ENCODE results near the gene YBEY. TPM values are rescaled to one million over a fixed set of nuclear protein-coding genes. Genes with fewer than 3 reads are reported as not detected.
A peak's percentile ranks its signal among the peaks of the same experiment; 100 is the strongest.

YBEY gene
- total and polyA plus RNA-seq, 4 donors = 7.6 to 32.1 (median 15.1) TPM

- peak; percentile 39 to 62 (median 57) for DNase-seq
- Histone ChIP-seq H3K27me3 (ENCODE audit: control insufficient read depth in 3 of 3, insufficient read depth in 3 of 3, low read length in 2 of 3) (no peaks in the 10 kb centered on the region), H3K9me3 (ENCODE audit: control insufficient read depth in 4 of 4, insufficient read depth in 3 of 4, low read length in 3 of 4) (no peaks in the 10 kb centered on the region), H3K36me3 (ENCODE audit: control insufficient read depth in 4 of 4, insufficient read depth in 4 of 4, low read length in 4 of 4) (peaks cover 0 to 15% (median 6%) of the 10 kb centered on the region in 4 donors), H3K27ac (ENCODE audit: low read depth in 1 of 2, low read length in 1 of 2) (peak overlapping the region; percentile 14 to 37), H3K9ac (ENCODE audit: insufficient read depth in 1 of 2, low read length in 2 of 2) (peak overlapping the region in 1 of 2 donors; percentile 12), H3K4me3 (peak overlapping the region; percentile 11), H3K4me1 (ENCODE audit: control insufficient read depth in 5 of 5, insufficient read depth in 5 of 5, low read length in 5 of 5) (peaks cover 0 to 16% (median 2%) of the 10 kb centered on the region in 5 donors)
- peak; percentile 21 for ATAC-seq (ENCODE audit: insufficient read depth, low FRiP score)
- 3% methylated on average over 75 to 84 of the region's 84 CpGs for WGBS, 2 donors
- TF ChIP-seq, protein P1, sequence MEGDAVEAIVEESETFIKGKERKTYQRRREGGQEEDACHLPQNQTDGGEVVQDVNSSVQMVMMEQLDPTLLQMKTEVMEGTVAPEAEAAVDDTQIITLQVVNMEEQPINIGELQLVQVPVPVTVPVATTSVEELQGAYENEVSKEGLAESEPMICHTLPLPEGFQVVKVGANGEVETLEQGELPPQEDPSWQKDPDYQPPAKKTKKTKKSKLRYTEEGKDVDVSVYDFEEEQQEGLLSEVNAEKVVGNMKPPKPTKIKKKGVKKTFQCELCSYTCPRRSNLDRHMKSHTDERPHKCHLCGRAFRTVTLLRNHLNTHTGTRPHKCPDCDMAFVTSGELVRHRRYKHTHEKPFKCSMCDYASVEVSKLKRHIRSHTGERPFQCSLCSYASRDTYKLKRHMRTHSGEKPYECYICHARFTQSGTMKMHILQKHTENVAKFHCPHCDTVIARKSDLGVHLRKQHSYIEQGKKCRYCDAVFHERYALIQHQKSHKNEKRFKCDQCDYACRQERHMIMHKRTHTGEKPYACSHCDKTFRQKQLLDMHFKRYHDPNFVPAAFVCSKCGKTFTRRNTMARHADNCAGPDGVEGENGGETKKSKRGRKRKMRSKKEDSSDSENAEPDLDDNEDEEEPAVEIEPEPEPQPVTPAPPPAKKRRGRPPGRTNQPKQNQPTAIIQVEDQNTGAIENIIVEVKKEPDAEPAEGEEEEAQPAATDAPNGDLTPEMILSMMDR (IDR thresholded peaks at IDR 0.05; ENCODE audit: control extremely low read depth, extremely low read depth) = no peak
Observed at GRCh38 chr21:46297338-46298271, 11.5 kb downstream of the YBEY start.

- no peaks in the 10 kb centered on the region for H3K9me3 ChIP-seq (ENCODE audit: control insufficient read depth in 4 of 4, insufficient read depth in 3 of 4, low read length in 3 of 4)
- DNase-seq (no peak), ATAC-seq (ENCODE audit: insufficient read depth, low FRiP score) (no peak)
- no peak overlapping the region for H3K4me3 ChIP-seq
- H3K9ac ChIP-seq (ENCODE audit: insufficient read depth in 1 of 2, low read length in 2 of 2) = no peak overlapping the region
- peaks cover 0 to 16% (median 2%) of the 10 kb centered on the region in 5 donors for H3K4me1 ChIP-seq (ENCODE audit: control insufficient read depth in 5 of 5, insufficient read depth in 5 of 5, low read length in 5 of 5)
- TF ChIP-seq, protein P1 (IDR thresholded peaks at IDR 0.05; ENCODE audit: control extremely low read depth, extremely low read depth) = no peak
- H3K27ac ChIP-seq (ENCODE audit: low read depth in 1 of 2, low read length in 1 of 2) = no peak overlapping the region
- H3K36me3 ChIP-seq (ENCODE audit: control insufficient read depth in 4 of 4, insufficient read depth in 4 of 4, low read length in 4 of 4) = peaks cover 0 to 15% (median 6%) of the 10 kb centered on the region in 4 donors
- WGBS, 2 donors = 85 to 93% methylated on average over 9 of the region's 9 CpGs
- no peaks in the 10 kb centered on the region for H3K27me3 ChIP-seq (ENCODE audit: control insufficient read depth in 3 of 3, insufficient read depth in 3 of 3, low read length in 2 of 3)
Observed at GRCh38 chr21:46299167-46299566, 13.0 kb downstream of the YBEY start.

- no peak for DNase-seq
Observed at GRCh38 chr21:46301759-46302158, 15.6 kb downstream of the YBEY start.

More at GRCh38 chr21:46301759-46302158, 15.6 kb downstream of the YBEY start:
- Histone ChIP-seq H3K36me3 (ENCODE audit: control insufficient read depth in 4 of 4, insufficient read depth in 4 of 4, low read length in 4 of 4) (peaks cover 0 to 23% (median 9%) of the 10 kb centered on the region in 4 donors), H3K9me3 (ENCODE audit: control insufficient read depth in 4 of 4, insufficient read depth in 3 of 4, low read length in 3 of 4) (no peaks in the 10 kb centered on the region), H3K4me1 (ENCODE audit: control insufficient read depth in 5 of 5, insufficient read depth in 5 of 5, low read length in 5 of 5) (peaks cover 0 to 10% (median 0%) of the 10 kb centered on the region in 5 donors), H3K9ac (ENCODE audit: insufficient read depth in 1 of 2, low read length in 2 of 2) (no peak overlapping the region), H3K27me3 (ENCODE audit: control insufficient read depth in 3 of 3, insufficient read depth in 3 of 3, low read length in 2 of 3) (no peaks in the 10 kb centered on the region), H3K4me3 (no peak overlapping the region), H3K27ac (ENCODE audit: low read depth in 1 of 2, low read length in 1 of 2) (no peak overlapping the region)
- TF ChIP-seq, protein P1 (IDR thresholded peaks at IDR 0.05; ENCODE audit: control extremely low read depth, extremely low read depth) = no peak
- no peak for ATAC-seq (ENCODE audit: insufficient read depth, low FRiP score)
- 96% methylated on average over 14 of the region's 14 CpGs for WGBS, 2 donors

Data from lung (tissue), 12 donors.